Duodenal mucosa (tissue), 2 donors: ENCODE measurements around the gene ANKRD18A.
"Not testable (repeated sequence)": the region's sequence is repeated elsewhere in the genome, so short reads cannot be mapped to it uniquely, and the experiment has no call there.

Experiments used
- H3K27ac ChIP-seq: one replicate; pipeline ENCODE4 v1.7.0; 2013; ENCODE audit warnings: low read depth, low read length
- H3K27me3 ChIP-seq, 2 donors: one replicate each; pipeline ENCODE4 v1.7.0; 2013; ENCODE audit warnings: low read length in 2 of 2, control low read depth in 1 of 2; ENCODE audit not compliant: insufficient read depth in 2 of 2, control insufficient read depth in 1 of 2
- H3K36me3 ChIP-seq, 2 donors: one replicate each; pipeline ENCODE4 v1.7.0; 2013; ENCODE audit warnings: low read length in 2 of 2, control low read depth in 1 of 2; ENCODE audit not compliant: insufficient read depth in 2 of 2, control insufficient read depth in 1 of 2
- H3K4me1 ChIP-seq, 2 donors: one replicate each; pipeline ENCODE4 v1.7.0; 2013; ENCODE audit warnings: low read length in 2 of 2, control low read depth in 1 of 2; ENCODE audit not compliant: insufficient read depth in 2 of 2, control insufficient read depth in 1 of 2
- H3K4me3 ChIP-seq, 2 donors: one replicate each; pipeline ENCODE4 v1.7.0; 2013; ENCODE audit warnings: low read length in 2 of 2, low read depth in 1 of 2
- H3K9ac ChIP-seq, 2 donors: one replicate each; pipeline ENCODE4 v1.7.0; 2013; ENCODE audit warnings: low read length in 2 of 2, low read depth in 1 of 2
- H3K9me3 ChIP-seq, 2 donors: one replicate each; pipeline ENCODE4 v1.7.0; 2013; ENCODE audit warnings: low read length in 2 of 2, control low read depth in 1 of 2; ENCODE audit not compliant: control insufficient read depth in 1 of 2

ANKRD18A gene

DNA sequence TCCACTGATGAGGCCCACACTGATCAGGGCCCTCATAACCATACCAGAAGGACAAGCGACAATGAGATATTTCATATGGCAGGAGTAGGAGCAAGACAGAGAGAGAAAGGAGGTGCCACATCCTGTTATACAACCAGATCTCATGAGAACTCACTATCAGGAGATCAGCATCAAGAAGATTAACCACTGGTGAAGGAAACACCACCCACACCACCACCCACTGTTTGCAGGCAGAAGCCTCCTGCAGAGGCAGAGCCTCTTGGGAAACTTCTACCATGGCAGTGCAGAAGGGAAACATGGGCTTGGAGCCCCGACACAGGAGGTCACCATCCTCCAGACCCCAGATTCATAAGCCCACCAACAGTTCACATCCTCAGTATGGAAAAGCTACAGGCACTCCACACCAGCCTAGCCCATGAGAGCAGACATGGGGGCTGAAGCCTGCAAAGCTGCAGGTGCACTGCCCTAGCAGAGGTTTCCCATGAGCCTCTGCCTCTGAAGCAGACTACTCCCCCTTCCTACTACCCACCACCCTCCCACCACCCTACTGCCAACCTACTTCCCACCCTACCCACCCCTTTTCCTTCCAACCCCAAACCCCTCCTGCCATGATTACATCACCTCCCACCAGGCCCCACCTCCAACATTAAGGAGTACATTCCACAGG lies 73.8 kb downstream of the ANKRD18A start:
- H3K36me3 ChIP-seq, H3K9ac ChIP-seq, H3K27me3 ChIP-seq, H3K4me1 ChIP-seq, H3K27ac ChIP-seq, H3K4me3 ChIP-seq, H3K9me3 ChIP-seq: not testable (repeated sequence)

DNA sequence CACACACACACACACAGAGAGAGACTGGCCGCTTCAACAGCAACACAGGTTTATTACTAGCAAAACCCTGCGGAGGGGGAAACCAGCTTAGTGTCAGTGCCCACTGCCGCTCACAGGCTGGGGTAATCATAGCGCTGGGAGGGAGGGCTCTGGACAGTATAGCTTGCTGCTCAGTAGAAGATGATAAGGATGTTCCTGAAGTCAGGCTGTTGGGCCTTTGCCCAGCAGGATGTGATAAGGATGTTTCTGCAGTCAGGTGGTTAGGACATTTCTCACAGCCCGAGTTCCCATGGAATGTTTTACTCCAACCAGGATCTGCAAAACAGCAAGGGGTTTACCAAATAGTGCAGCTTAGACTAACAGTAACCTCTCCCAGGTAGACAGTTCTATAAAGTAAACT lies 79.9 kb downstream of the ANKRD18A start:
- not testable (repeated sequence) for H3K9me3 ChIP-seq, H3K36me3 ChIP-seq, H3K27me3 ChIP-seq, H3K4me3 ChIP-seq, H3K4me1 ChIP-seq, H3K27ac ChIP-seq, H3K9ac ChIP-seq

DNA sequence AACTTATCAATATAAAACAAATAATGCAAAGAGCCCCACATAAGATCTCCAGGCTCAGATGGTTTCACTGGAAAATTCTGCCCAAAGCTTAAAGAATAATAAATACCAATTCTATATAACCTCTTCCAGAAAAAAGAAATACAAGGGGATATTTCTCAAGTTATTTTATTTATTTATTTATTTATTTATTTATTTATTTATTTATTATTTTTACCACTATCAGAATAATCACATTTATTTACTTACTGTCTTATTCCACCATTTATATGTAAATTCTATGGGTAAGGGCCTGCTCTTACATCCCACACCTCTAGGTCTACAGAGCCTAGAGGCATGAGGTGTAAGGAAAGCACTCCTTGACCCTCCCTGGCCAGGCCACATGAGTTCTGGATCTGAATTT lies 91.1 kb downstream of the ANKRD18A start:
- no peak overlapping the region for H3K9ac ChIP-seq

DNA sequence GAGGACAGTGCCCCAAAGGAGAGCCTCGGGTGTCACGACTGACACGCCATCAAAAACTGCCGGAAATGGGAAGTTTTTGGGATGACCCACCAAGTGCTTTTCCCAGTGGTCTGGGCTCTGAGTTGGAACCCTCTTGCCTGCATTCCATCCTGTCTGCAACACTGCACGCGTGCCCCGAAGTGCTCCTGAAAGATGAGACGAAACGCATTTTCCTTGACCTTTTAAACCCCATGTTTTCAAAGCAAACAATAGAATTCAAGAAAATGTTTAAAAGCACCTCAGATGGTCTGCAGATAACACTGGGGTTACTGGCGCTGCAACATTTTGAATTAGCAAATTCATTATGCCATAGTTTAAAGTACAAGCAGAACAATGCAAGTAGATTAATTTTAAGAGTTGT lies 92.9 kb downstream of the ANKRD18A start:
- Histone ChIP-seq H3K9me3 (no peaks in the 10 kb centered on the region), H3K9ac (no peak overlapping the region), H3K4me1 (no peaks in the 10 kb centered on the region), H3K4me3 (no peak overlapping the region), H3K27ac (no peak overlapping the region), H3K27me3 (no peaks in the 10 kb centered on the region), H3K36me3 (no peaks in the 10 kb centered on the region)

More for the DNA sequence above, 91.1 kb downstream of the ANKRD18A start:
- H3K27ac ChIP-seq = no peak overlapping the region
- no peaks in the 10 kb centered on the region for H3K9me3 ChIP-seq
- no peaks in the 10 kb centered on the region for H3K27me3 ChIP-seq
- H3K36me3 ChIP-seq = no peaks in the 10 kb centered on the region
- no peak overlapping the region for H3K4me3 ChIP-seq
- no peaks in the 10 kb centered on the region for H3K4me1 ChIP-seq

DNA sequence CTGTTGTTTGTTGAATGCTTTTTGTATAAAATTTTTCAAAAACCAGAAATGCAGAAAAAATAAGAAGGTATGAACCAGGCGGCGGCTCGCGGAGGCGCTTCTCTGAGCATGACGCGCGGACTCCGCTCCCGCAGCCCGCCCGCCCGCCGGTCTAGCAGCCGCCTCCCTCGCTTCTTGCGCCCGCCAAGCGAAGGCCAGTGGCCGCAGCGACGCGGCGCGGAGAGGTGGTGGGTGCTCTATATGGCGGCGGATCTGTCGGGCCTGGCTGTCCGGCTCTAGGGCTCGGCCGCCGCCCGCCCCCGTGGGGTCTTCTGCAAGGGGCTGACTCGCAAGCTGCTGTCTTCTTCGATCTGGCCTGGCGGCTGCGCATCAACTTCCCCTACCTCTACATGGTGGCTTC lies 93.8 kb downstream of the ANKRD18A start:
- no peaks in the 10 kb centered on the region for H3K36me3 ChIP-seq
- H3K4me1 ChIP-seq = no peaks in the 10 kb centered on the region
- no peak overlapping the region for H3K4me3 ChIP-seq
- H3K9me3 ChIP-seq = no peaks in the 10 kb centered on the region
- no peak overlapping the region for H3K9ac ChIP-seq
- H3K27me3 ChIP-seq = no peaks in the 10 kb centered on the region
- no peak overlapping the region for H3K27ac ChIP-seq

DNA sequence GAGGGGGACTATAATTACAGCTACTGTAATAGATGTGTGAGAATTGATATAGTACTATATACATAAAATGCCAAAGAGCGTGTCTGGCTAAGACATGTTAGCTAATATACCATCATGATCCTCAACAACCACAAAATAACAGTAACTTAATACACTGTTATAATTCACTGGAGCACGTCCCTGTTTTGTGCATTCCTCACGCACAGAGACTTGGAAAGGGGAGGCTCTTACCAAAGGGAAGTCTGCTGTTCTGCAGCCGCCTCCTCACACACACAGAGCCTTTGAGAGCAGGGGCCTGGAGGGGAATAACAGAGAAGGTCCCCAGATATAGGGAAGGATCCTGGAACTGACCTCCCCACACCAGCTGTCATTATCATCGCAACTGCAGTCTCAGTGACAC lies 97.3 kb downstream of the ANKRD18A start:
- no peaks in the 10 kb centered on the region for H3K36me3 ChIP-seq
- no peaks in the 10 kb centered on the region for H3K9me3 ChIP-seq
- H3K4me3 ChIP-seq = no peak overlapping the region
- no peaks in the 10 kb centered on the region for H3K4me1 ChIP-seq
- no peak overlapping the region for H3K27ac ChIP-seq
- peaks cover 0 to 3% of the 10 kb centered on the region in 2 donors for H3K27me3 ChIP-seq
- no peak overlapping the region for H3K9ac ChIP-seq

DNA sequence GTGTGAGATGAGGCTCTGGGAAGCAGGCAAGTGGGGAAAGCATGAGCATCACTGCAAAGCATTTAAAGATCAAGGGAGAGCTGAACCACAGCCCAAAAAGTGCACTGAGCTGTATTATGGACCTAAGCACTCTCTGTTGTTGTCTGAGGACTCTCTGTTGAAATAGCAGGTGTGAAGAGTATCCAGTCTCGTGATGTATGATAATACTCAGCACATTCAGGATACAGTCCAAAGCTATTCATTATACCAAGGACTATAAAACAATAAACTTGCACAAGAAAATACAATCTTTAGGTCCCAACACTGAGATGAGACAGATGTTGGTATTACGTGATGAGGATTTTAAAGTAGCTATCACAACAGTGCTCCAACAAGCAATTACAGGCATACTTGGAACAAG lies 98.6 kb downstream of the ANKRD18A start:
- Histone ChIP-seq H3K9ac (no peak overlapping the region), H3K9me3 (no peaks in the 10 kb centered on the region), H3K4me3 (no peak overlapping the region), H3K27me3 (peaks cover 0 to 3% of the 10 kb centered on the region in 2 donors), H3K27ac (no peak overlapping the region), H3K36me3 (no peaks in the 10 kb centered on the region), H3K4me1 (no peaks in the 10 kb centered on the region)
